Fibroblast of the conjunctiva (primary cell): ENCODE measurements around the gene HSPA4.
"Not testable (repeated sequence)": the region's sequence is repeated elsewhere in the genome, so short reads cannot be mapped to it uniquely, and the experiment has no call there.

ENCODE experiments used
- DNase-seq: peaks from one replicate; pipeline ENCODE4 v3.0.0-alpha.2; 2010; ENCODE audit warnings: low read depth

HSPA4 gene

GRCh38 chr5:133124891-133125290 is 73.1 kb downstream of the HSPA4 start:
- DNase-seq: no peak

- DNase-seq: no peak
These were observed 76.3 kb downstream of the HSPA4 start for GRCh38 chr5:133128066-133128465.

- no peak for DNase-seq
These were observed 77.5 kb downstream of the HSPA4 start for GRCh38 chr5:133129289-133129688.

GRCh38 chr5:133129950-133130349 is 78.1 kb downstream of the HSPA4 start:
- DNase-seq: no peak

- no peak for DNase-seq
These were observed 78.7 kb downstream of the HSPA4 start for GRCh38 chr5:133130387-133131118.

GRCh38 chr5:133132717-133133116 is 80.9 kb downstream of the HSPA4 start:
- DNase-seq: no peak

- not testable (repeated sequence) for DNase-seq
These were observed 81.4 kb downstream of the HSPA4 start for GRCh38 chr5:133133241-133133640.

GRCh38 chr5:133136890-133137289 is 85.1 kb downstream of the HSPA4 start:
- DNase-seq: not testable (repeated sequence)

GRCh38 chr5:133140311-133140710 is 88.5 kb downstream of the HSPA4 start:
- no peak for DNase-seq

GRCh38 chr5:133141746-133142145 is 89.9 kb downstream of the HSPA4 start:
- no peak for DNase-seq

GRCh38 chr5:133142782-133143181 is 91.0 kb downstream of the HSPA4 start:
- no peak for DNase-seq

- no peak for DNase-seq
These were observed 92.6 kb downstream of the HSPA4 start for GRCh38 chr5:133144245-133144981.

GRCh38 chr5:133145436-133146170 is 93.8 kb downstream of the HSPA4 start:
- DNase-seq: no peak

- no peak for DNase-seq
These were observed 95.6 kb downstream of the HSPA4 start for GRCh38 chr5:133147411-133147810.

- no peak for DNase-seq
These were observed 96.2 kb downstream of the HSPA4 start for GRCh38 chr5:133147815-133148567.

GRCh38 chr5:133149345-133149744 is 97.5 kb downstream of the HSPA4 start:
- no peak for DNase-seq

- no peak for DNase-seq
These were observed 99.2 kb downstream of the HSPA4 start for GRCh38 chr5:133150909-133151544.

- no peak for DNase-seq
These were observed 102.7 kb downstream of the HSPA4 start for GRCh38 chr5:133154274-133155075.

GRCh38 chr5:133155326-133155969 is 103.6 kb downstream of the HSPA4 start:
- no peak for DNase-seq
